Omental fat pad (tissue), 4 donors: ENCODE measurements around the gene KCNQ1. TPM values are rescaled to one million over a fixed set of nuclear protein-coding genes. Genes with fewer than 3 reads are reported as not detected.

Experiments used
- ATAC-seq: fragments of 150-250 bp; one replicate; pipeline ENCODE4 v1.9.1; 2016; ENCODE audit warnings: mild to moderate bottlenecking, moderate library complexity; ENCODE audit not compliant: low FRiP score
- DNase-seq: peaks from one replicate; pipeline ENCODE4 v3.0.0-alpha.2; 2019; ENCODE audit warnings: low spot score
- CTCF ChIP-seq, 3 donors: fragments of 450-650 bp; IDR thresholded peaks; one replicate each; pipeline ENCODE4 v1.5.1; 2016 to 2017; ENCODE audit warnings: antibody characterized with exemption in 3 of 3, mild to moderate bottlenecking in 3 of 3, moderate library complexity in 2 of 3
- total RNA-seq, 4 donors: library from RNA; depleted of rRNA; stranded (reverse); fragments of >200 nt; gene quantifications; one replicate each; pipeline ENCODE4 v1.1.0, GENCODE V29; 2016

KCNQ1 gene
- total RNA-seq, 4 donors from 2014 or later = 4.5 to 5.9 (median 5.2) TPM

DNA sequence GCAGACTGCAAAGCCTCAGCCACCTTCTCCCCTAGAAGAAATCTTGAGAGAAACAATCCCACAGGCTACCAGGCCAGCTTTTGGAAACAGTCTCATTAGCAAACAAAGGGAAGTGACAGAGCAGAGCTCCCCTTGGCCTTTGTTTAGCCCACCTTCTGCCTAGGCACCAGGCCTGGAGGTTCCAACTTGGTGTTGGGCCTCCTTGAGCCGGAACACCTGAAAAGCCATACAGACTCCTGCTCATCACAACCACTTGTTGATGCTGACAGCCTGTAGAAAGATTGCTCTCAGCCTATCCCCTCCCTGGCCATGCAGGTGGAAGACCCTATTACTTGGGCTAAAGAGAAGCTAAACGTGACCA lies 228.4 kb downstream of the KCNQ1 start:
- ATAC-seq (no peak), DNase-seq (no peak)
- TF ChIP-seq CTCF (IDR thresholded peaks at IDR 0.05) = no peak

GRCh38 chr11:2673871-2674471 lies 229.2 kb downstream of the KCNQ1 start:
- DNase-seq (no peak), ATAC-seq (no peak)
- TF ChIP-seq CTCF (IDR thresholded peaks at IDR 0.05) = no peak

DNA sequence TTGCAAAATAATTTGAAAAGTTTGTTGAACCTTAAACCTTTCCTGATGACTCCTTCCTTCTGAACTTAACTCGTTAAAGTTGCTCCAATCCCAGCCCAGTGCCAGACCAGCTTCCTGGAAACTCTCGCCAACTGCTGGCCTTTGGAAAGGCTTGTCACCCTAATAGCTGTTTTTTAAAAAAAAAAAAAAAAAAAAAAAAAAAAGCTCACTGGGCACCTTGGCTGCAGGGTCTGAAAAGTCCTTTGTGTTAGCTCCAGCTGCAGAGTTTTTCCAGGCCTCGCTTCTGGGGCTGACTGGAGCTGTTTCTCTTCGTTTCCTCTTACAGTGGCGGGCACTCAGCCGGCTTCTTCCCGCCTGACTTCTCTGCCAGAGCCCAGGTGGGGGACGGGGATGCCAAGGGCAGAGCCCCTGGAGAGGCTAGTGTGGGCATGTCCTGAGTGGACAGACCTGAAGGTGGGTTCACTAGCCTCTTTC lies 229.9 kb downstream of the KCNQ1 start:
- no peak for DNase-seq
- no peak for TF ChIP-seq CTCF (IDR thresholded peaks at IDR 0.05)
- ATAC-seq = no peak

GRCh38 chr11:2675540-2675939 lies 230.7 kb downstream of the KCNQ1 start:
- DNase-seq (no peak), ATAC-seq (no peak)
- TF ChIP-seq CTCF (IDR thresholded peaks at IDR 0.05) = no peak

DNA sequence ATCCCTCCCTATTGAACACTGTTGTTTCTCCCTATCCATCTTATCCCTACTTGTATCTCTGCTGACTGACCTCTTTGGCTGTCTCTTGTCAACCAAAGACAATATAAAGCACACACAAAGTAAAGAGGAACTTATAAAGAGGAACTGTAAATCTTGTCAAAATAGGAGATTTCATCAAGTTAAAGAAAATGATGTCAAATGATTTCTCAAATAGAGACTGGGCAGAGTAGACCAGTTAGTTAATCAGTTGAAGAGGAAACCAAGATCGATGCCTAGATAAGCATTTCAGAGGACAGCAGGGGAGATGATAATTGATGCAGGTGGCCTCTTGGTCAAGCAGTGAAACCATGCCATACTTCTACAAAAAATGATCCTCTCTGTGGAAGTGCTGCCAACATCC lies 232.3 kb downstream of the KCNQ1 start:
- no peak for TF ChIP-seq CTCF (IDR thresholded peaks at IDR 0.05)
- DNase-seq (no peak), ATAC-seq (no peak)

GRCh38 chr11:2678396-2678795 lies 233.6 kb downstream of the KCNQ1 start:
- no peak for TF ChIP-seq CTCF (IDR thresholded peaks at IDR 0.05)
- ATAC-seq (no peak), DNase-seq (no peak)

GRCh38 chr11:2679011-2679676 lies 234.3 kb downstream of the KCNQ1 start:
- TF ChIP-seq CTCF (IDR thresholded peaks at IDR 0.05) = no peak
- no peak for ATAC-seq
- no peak for DNase-seq
